GM23248 (cell line): ENCODE data around the gene CABCOCO1.

ENCODE experiments used
- EZH2 ChIP-seq: fragments of 200-600 bp; sonication (generic); IDR thresholded peaks from 2 replicates; pipeline ENCODE4 v1.6.1; 2018; ENCODE audit warnings: antibody characterized with exemption, mild to moderate bottlenecking; ENCODE audit not compliant: insufficient read depth, poor library complexity, severe bottlenecking
- EZH2phosphoT487 ChIP-seq: fragments of 200-600 bp; sonication (generic); IDR thresholded peaks from 2 replicates; pipeline ENCODE4 v1.6.1; 2018; ENCODE audit warnings: antibody characterized with exemption, moderate library complexity, mild to moderate bottlenecking, low read depth; ENCODE audit not compliant: insufficient read depth

DNA sequence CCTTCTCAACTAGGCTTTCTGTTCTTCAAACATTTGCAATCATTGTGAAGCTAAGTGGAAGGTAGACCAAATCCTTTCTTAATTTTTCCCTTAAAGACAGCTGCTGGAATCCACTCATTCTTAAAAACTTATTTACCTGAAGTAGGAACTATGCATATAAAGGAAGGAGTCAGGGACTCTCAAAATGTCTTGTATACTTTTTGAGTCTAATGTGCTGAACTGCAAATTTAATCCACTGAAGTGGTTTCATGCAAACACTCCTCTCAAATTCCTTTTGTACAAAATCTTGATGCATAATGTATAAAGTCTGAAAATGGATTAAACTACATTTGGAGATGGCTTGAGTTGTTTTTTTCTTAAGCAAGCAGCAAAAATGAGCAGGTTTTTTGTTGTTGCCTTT lies 118.0 kb downstream of the CABCOCO1 start:
- TF ChIP-seq EZH2 (no peak), EZH2phosphoT487 (no peak)
